Measurements from ENCODE around the gene CHRNA3. TPM values are rescaled to one million over a fixed set of nuclear protein-coding genes. Genes with fewer than 3 reads are reported as not detected.
A peak's percentile ranks its signal among the peaks of the same experiment; 100 is the strongest.

Gene CHRNA3
- total and polyA plus RNA-seq, 8 donors = 0.10 to 0.27 (median 0.20) TPM; not detected in 1

- H3K4me3 ChIP-seq = no peak overlapping the region
- DNase-seq = peak in 3 of 4 donors; percentile 69 to 87 (median 75)
- H3K27me3 ChIP-seq = peaks cover 45 to 52% of the 10 kb centered on the region in 2 donors
- intact Hi-C loops (cut with DNase I) = no loop called here
- H3K9me3 ChIP-seq = no peaks in the 10 kb centered on the region
- peaks cover 0 to 15% of the 10 kb centered on the region in 2 donors for H3K4me1 ChIP-seq
- H3K36me3 ChIP-seq = no peaks in the 10 kb centered on the region
- peak; percentile 93 for ATAC-seq
- no peak overlapping the region for H3K27ac ChIP-seq
- TF ChIP-seq CTCF (IDR thresholded peaks at IDR 0.05) = peak; percentile 77 to 85
Observed at GRCh38 chr15:78618490-78618934, 2.3 kb downstream of the CHRNA3 start.

- no peak for TF ChIP-seq CTCF (IDR thresholded peaks at IDR 0.05)
- intact Hi-C loops (cut with DNase I) = no loop called here
- Histone ChIP-seq H3K9me3 (no peaks in the 10 kb centered on the region), H3K27ac (no peak overlapping the region), H3K27me3 (peaks cover 44 to 47% of the 10 kb centered on the region in 2 donors), H3K4me3 (no peak overlapping the region), H3K4me1 (peaks cover 0 to 15% of the 10 kb centered on the region in 2 donors), H3K36me3 (no peaks in the 10 kb centered on the region)
- DNase-seq (no peak), ATAC-seq (no peak)
Observed at GRCh38 chr15:78618064-78618463, 2.7 kb downstream of the CHRNA3 start.

- peaks cover 0 to 15% of the 10 kb centered on the region in 2 donors for H3K4me1 ChIP-seq
Observed at GRCh38 chr15:78617516-78617915, 3.3 kb downstream of the CHRNA3 start.

GRCh38 chr15:78617076-78617475 is 3.7 kb downstream of the CHRNA3 start:
- Histone ChIP-seq H3K36me3 (no peaks in the 10 kb centered on the region), H3K9me3 (no peaks in the 10 kb centered on the region), H3K27me3 (peaks cover 36 to 38% of the 10 kb centered on the region in 2 donors), H3K4me1 (peaks cover 0 to 15% of the 10 kb centered on the region in 2 donors), H3K27ac (no peak overlapping the region), H3K4me3 (no peak overlapping the region)
- intact Hi-C loops (cut with DNase I) = no loop called here
- DNase-seq (no peak), ATAC-seq (no peak)
- TF ChIP-seq CTCF (IDR thresholded peaks at IDR 0.05) = no peak

More at GRCh38 chr15:78617516-78617915, 3.3 kb downstream of the CHRNA3 start:
- DNase-seq (no peak), ATAC-seq (no peak)
- TF ChIP-seq CTCF (IDR thresholded peaks at IDR 0.05) = no peak
- Histone ChIP-seq H3K27ac (no peak overlapping the region), H3K36me3 (no peaks in the 10 kb centered on the region), H3K4me3 (no peak overlapping the region), H3K27me3 (peaks cover 40 to 42% of the 10 kb centered on the region in 2 donors), H3K9me3 (no peaks in the 10 kb centered on the region)
- intact Hi-C loops (cut with DNase I) = no loop called here

- intact Hi-C loops (cut with DNase I) = no loop called here
- ATAC-seq = no peak
Observed at GRCh38 chr15:78616506-78616905, 4.3 kb downstream of the CHRNA3 start.

More at GRCh38 chr15:78616506-78616905, 4.3 kb downstream of the CHRNA3 start:
- peaks cover 30 to 32% of the 10 kb centered on the region in 2 donors for H3K27me3 ChIP-seq
- H3K4me3 ChIP-seq = no peak overlapping the region
- H3K36me3 ChIP-seq = no peaks in the 10 kb centered on the region
- H3K4me1 ChIP-seq = peaks cover 0 to 15% of the 10 kb centered on the region in 2 donors
- DNase-seq = no peak
- no peak overlapping the region for H3K27ac ChIP-seq
- no peak for TF ChIP-seq CTCF (IDR thresholded peaks at IDR 0.05)
- H3K9me3 ChIP-seq = no peaks in the 10 kb centered on the region

Measured in left lung (tissue), 10 donors.